Lung (tissue), 12 donors: ENCODE data around the gene RPS19BP1. TPM values are rescaled to one million over a fixed set of nuclear protein-coding genes. Genes with fewer than 3 reads are reported as not detected.

Experiments
- ATAC-seq: fragments of 200-7000 bp; cut with Tn5 transposase; one replicate; pipeline ENCODE4 v1.9.1; 2020; ENCODE audit warnings: moderate number of reproducible peaks; ENCODE audit not compliant: insufficient read depth, low FRiP score
- DNase-seq, 3 donors: peaks; one replicate each; pipeline ENCODE4 v3.0.0-alpha.2; 2013 to 2017
- H3K27ac ChIP-seq, 2 donors: one replicate each; pipeline ENCODE4 v1.5.1; 2013; ENCODE audit warnings: mild to moderate bottlenecking in 2 of 2, moderate library complexity in 2 of 2, control low read depth in 1 of 2, inconsistent platforms in 1 of 2, low read depth in 1 of 2, low read length in 1 of 2
- H3K27me3 ChIP-seq, 3 donors: one replicate each; pipeline ENCODE4 v1.5.1; 2013; ENCODE audit warnings: low read length in 2 of 3; ENCODE audit not compliant: control insufficient read depth in 3 of 3, insufficient read depth in 3 of 3
- H3K36me3 ChIP-seq, 4 donors: one replicate each; pipeline ENCODE4 v1.5.1; 2013; ENCODE audit warnings: low read length in 4 of 4, mild to moderate bottlenecking in 1 of 4, moderate library complexity in 1 of 4; ENCODE audit not compliant: control insufficient read depth in 4 of 4, insufficient read depth in 4 of 4
- H3K4me1 ChIP-seq, 5 donors: one replicate each; pipeline ENCODE4 v1.5.1; 2013; ENCODE audit warnings: low read length in 5 of 5, mild to moderate bottlenecking in 2 of 5, moderate library complexity in 1 of 5; ENCODE audit not compliant: control insufficient read depth in 5 of 5, insufficient read depth in 5 of 5
- H3K4me3 ChIP-seq: one replicate; pipeline ENCODE4 v1.5.1; 2013; ENCODE audit warnings: mild to moderate bottlenecking, control low read depth, moderate library complexity
- H3K9ac ChIP-seq, 2 donors: one replicate each; pipeline ENCODE4 v1.5.1; 2013; ENCODE audit warnings: low read length in 2 of 2, control low read depth in 1 of 2; ENCODE audit not compliant: insufficient read depth in 1 of 2
- H3K9me3 ChIP-seq, 4 donors: one replicate each; pipeline ENCODE4 v1.5.1; 2013; ENCODE audit warnings: low read length in 3 of 4, mild to moderate bottlenecking in 1 of 4, moderate library complexity in 1 of 4; ENCODE audit not compliant: control insufficient read depth in 4 of 4, insufficient read depth in 3 of 4
- CTCF ChIP-seq: IDR thresholded peaks from 2 replicates; pipeline ENCODE4 v1.5.1; 2012; ENCODE audit warnings: mild to moderate bottlenecking; ENCODE audit errors: control extremely low read depth, extremely low read depth
- WGBS, 2 donors: extraction: QIAGEN DNeasy Blood & Tissue Kit; methylation state at CpG; one replicate each; pipeline ENCODE4 v1.1.7; 2013; 5-methylcytosine and 5-hydroxymethylcytosine counted together
- polyA plus RNA-seq, 2 donors: library from polyadenylated mRNA; stranded (reverse); fragments of 200-250 nt; gene quantifications; one replicate each; pipeline ENCODE4 v1.2.1, GENCODE V29; 2013
- total RNA-seq, 2 donors: library from RNA; depleted of rRNA in 1 of 2; stranded (reverse); fragments of >200 nt in 1 of 2; gene quantifications; one replicate each; pipeline ENCODE4 v1.2.1, GENCODE V29; 2014 to 2021
- donor health status: control.
- donor health status: control.
- donor health status: Bipolar disorder and iron deficiency.
- donor health status: healthy.
- donor health status: DM: yes; HTN: yes; CAD: no.

Gene RPS19BP1
- total and polyA plus RNA-seq, 4 donors, result 50.0 to 199 (median 135) TPM

GRCh38 chr22:39563571-39564428 lies 31.3 kb upstream of the RPS19BP1 start:
- WGBS, 2 donors, result 90 to 94% methylated on average over 7 of the region's 7 CpGs
- Histone ChIP-seq H3K4me1 (peaks cover 0 to 8% (median under 1%) of the 10 kb centered on the region in 5 donors), H3K27ac (no peak overlapping the region), H3K36me3 (no peaks in the 10 kb centered on the region), H3K4me3 (no peak overlapping the region), H3K9me3 (peaks cover 0 to 6% (median 0%) of the 10 kb centered on the region in 4 donors), H3K9ac (no peak overlapping the region), H3K27me3 (peaks cover 0 to 39% (median 9%) of the 10 kb centered on the region in 3 donors)
- DNase-seq (no peak), ATAC-seq (no peak)
- no peak for TF ChIP-seq CTCF

GRCh38 chr22:39562839-39563489 lies 30.4 kb upstream of the RPS19BP1 start:
- Histone ChIP-seq H3K9ac (no peak overlapping the region), H3K27me3 (peaks cover 0 to 43% (median 9%) of the 10 kb centered on the region in 3 donors), H3K36me3 (no peaks in the 10 kb centered on the region), H3K4me1 (peaks cover 0 to 14% (median 7%) of the 10 kb centered on the region in 5 donors), H3K27ac (no peak overlapping the region), H3K9me3 (peaks cover 0 to 6% (median 0%) of the 10 kb centered on the region in 4 donors), H3K4me3 (no peak overlapping the region)
- DNase-seq (no peak), ATAC-seq (no peak)
- TF ChIP-seq CTCF, result no peak
- 72 to 81% methylated on average over 9 of the region's 9 CpGs for WGBS, 2 donors

GRCh38 chr22:39560127-39560526 lies 27.6 kb upstream of the RPS19BP1 start:
- no peak for TF ChIP-seq CTCF
- WGBS, 2 donors, result 53 to 61% methylated on average over 6 of the region's 6 CpGs
- ATAC-seq, result no peak
- Histone ChIP-seq H3K9me3 (peaks cover 0 to under 1% (median 0%) of the 10 kb centered on the region in 4 donors), H3K27me3 (peaks cover 0 to 65% (median 27%) of the 10 kb centered on the region in 3 donors), H3K36me3 (no peaks in the 10 kb centered on the region), H3K4me3 (no peak overlapping the region), H3K27ac (no peak overlapping the region), H3K4me1 (peaks cover 0 to 14% (median 7%) of the 10 kb centered on the region in 5 donors), H3K9ac (no peak overlapping the region)
- no peak for DNase-seq
